Measurements from ENCODE around the gene MAP4K4. TPM values are rescaled to one million over a fixed set of nuclear protein-coding genes. Genes with fewer than 3 reads are reported as not detected.

Gene MAP4K4
- total RNA-seq, 2 donors from 2014 or later, result 60.1 to 147 TPM

GRCh38 chr2:101808006-101808562 lies 110.6 kb downstream of the MAP4K4 start:
- DNase-seq (ENCODE audit: low spot score) (no peak), ATAC-seq (ENCODE audit: insufficient number of reproducible peaks, low FRiP score, low read depth) (no peak)
- no peak overlapping the region for H3K4me3 ChIP-seq
- H3K4me1 ChIP-seq (ENCODE audit: control insufficient read depth in 1 of 2, low read depth in 2 of 2), result peaks cover 31 to 64% of the 10 kb centered on the region in 2 donors
- no peak for TF ChIP-seq CTCF (IDR thresholded peaks at IDR 0.05)
- H3K36me3 ChIP-seq, result no peaks in the 10 kb centered on the region
- H3K9me3 ChIP-seq, result no peaks in the 10 kb centered on the region
- no peak overlapping the region for H3K27ac ChIP-seq
- H3K27me3 ChIP-seq (replicated peaks; ENCODE audit: insufficient read depth), result no peaks in the 10 kb centered on the region

DNA sequence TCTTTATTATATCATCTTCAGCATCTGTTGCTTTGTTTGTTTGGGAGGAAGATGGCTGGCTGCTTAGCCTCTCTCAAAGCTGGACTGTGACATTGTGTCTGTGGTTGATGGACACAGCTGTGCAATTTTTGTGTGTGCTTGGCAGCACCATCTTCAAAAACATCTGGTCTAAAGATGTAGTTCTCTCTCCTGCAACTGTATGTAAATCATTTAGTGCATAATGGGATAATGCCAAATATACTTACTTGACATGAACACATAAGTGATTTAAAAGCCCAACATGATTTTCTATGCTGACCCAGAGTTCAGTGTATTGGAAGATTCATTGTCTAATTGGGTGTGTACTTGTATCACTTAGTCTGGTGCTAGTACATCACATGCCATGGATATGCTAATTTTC lies 112.2 kb downstream of the MAP4K4 start:
- Histone ChIP-seq H3K9me3 (no peaks in the 10 kb centered on the region), H3K4me1 (ENCODE audit: control insufficient read depth in 1 of 2, low read depth in 2 of 2) (peaks cover 31 to 56% of the 10 kb centered on the region in 2 donors), H3K27ac (no peak overlapping the region), H3K4me3 (no peak overlapping the region), H3K27me3 (replicated peaks; ENCODE audit: insufficient read depth) (no peaks in the 10 kb centered on the region), H3K36me3 (no peaks in the 10 kb centered on the region)
- no peak for DNase-seq (ENCODE audit: low spot score)
- no peak for ATAC-seq (ENCODE audit: insufficient number of reproducible peaks, low FRiP score, low read depth)
- no peak for TF ChIP-seq CTCF (IDR thresholded peaks at IDR 0.05)

DNA sequence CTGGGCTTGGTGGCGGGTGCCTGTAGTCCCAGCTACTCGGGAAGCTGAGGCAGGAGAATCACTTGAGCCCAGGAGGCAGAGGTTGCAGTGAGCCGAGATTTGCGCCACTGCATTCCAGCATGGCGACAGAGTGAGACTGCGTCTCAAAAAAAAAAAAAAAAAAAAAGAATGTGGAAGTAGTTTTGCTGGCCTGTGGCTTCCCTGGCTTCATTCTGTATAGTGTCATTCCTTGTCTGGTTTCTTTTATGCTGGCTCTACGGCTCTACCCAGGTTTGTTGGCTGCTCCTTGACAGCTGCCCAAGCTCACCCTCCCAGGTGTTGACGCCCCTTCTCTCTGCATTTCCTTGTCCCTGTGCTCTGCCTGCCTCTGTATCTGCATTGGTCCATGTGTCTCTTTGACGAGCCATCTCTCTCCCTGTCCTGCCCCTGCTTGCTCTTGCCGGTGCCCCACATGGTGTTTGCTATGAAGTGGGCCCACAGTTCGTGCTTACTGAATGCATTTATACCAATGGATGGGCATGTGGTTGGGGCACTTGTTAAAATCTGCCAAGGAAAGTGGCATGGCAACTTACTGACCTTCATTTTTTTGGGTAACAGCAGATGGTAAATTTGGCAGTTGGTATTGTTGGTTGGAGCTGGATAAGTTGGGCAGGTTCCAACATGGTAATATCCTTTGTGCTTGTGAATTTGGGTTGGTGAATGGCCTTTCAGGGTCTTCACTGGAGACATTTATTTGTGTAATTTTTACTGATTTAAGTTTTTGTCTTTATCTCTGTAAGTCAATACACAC lies 113.9 kb downstream of the MAP4K4 start:
- Histone ChIP-seq H3K27ac (no peak overlapping the region), H3K4me3 (no peak overlapping the region), H3K4me1 (ENCODE audit: control insufficient read depth in 1 of 2, low read depth in 2 of 2) (peaks cover 28 to 53% of the 10 kb centered on the region in 2 donors), H3K36me3 (no peaks in the 10 kb centered on the region), H3K9me3 (no peaks in the 10 kb centered on the region), H3K27me3 (replicated peaks; ENCODE audit: insufficient read depth) (no peaks in the 10 kb centered on the region)
- no peak for TF ChIP-seq CTCF (IDR thresholded peaks at IDR 0.05)
- DNase-seq (ENCODE audit: low spot score), result no peak
- ATAC-seq (ENCODE audit: insufficient number of reproducible peaks, low FRiP score, low read depth), result no peak

DNA sequence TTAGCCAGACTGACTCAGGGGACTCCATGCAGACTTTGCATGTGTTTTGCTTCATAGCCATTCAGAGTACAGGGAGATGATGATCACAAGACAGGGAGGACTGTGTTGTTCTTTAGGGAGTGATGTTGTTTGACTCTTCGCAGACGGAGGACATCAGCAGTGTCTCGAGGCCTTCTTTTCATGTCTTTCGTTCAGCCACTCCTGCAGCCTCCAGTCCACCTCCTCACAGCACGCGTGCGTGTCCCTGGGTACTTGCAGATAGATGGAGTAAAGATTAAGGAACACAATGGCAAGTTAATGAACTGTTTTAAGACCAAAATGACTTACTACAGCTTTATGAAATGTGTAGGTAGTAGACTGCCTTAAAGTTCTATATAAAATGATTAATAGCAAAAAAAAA lies 114.7 kb downstream of the MAP4K4 start:
- DNase-seq (ENCODE audit: low spot score), result no peak
- no peaks in the 10 kb centered on the region for H3K27me3 ChIP-seq (replicated peaks; ENCODE audit: insufficient read depth)
- H3K4me3 ChIP-seq, result no peak overlapping the region
- no peak for TF ChIP-seq CTCF (IDR thresholded peaks at IDR 0.05)
- no peaks in the 10 kb centered on the region for H3K36me3 ChIP-seq
- no peak for ATAC-seq (ENCODE audit: insufficient number of reproducible peaks, low FRiP score, low read depth)
- no peaks in the 10 kb centered on the region for H3K9me3 ChIP-seq
- H3K27ac ChIP-seq, result no peak overlapping the region
- peaks cover 25 to 51% of the 10 kb centered on the region in 2 donors for H3K4me1 ChIP-seq (ENCODE audit: control insufficient read depth in 1 of 2, low read depth in 2 of 2)

DNA sequence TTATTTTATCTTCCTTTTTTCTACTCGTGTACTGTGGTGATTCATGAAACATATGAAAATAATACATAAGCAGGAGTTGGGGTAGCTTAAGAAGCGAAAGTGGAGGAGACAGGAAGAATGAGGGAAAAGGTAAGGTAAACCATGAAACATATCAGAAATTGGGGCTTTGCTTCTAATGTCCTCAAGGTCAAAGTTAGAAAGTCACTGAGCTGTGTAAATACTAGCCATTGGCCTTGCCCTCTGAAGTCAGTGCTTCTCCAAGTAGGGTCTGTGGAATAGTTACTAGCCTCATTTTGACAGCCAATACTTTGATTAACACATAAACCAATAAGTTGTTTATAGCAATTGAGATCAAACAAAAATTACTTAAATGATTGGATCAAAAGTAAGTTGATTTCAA lies 117.2 kb downstream of the MAP4K4 start:
- TF ChIP-seq CTCF (IDR thresholded peaks at IDR 0.05), result no peak
- DNase-seq (ENCODE audit: low spot score), result no peak

More for the DNA sequence above, 117.2 kb downstream of the MAP4K4 start:
- Histone ChIP-seq H3K9me3 (no peaks in the 10 kb centered on the region), H3K27me3 (replicated peaks; ENCODE audit: insufficient read depth) (no peaks in the 10 kb centered on the region), H3K36me3 (no peaks in the 10 kb centered on the region), H3K4me1 (ENCODE audit: control insufficient read depth in 1 of 2, low read depth in 2 of 2) (peaks cover 24 to 41% of the 10 kb centered on the region in 2 donors), H3K4me3 (no peak overlapping the region), H3K27ac (no peak overlapping the region)
- no peak for ATAC-seq (ENCODE audit: insufficient number of reproducible peaks, low FRiP score, low read depth)
